ENCODE data around the gene MB.
"Not testable (repeated sequence)": the region's sequence is repeated elsewhere in the genome, so short reads cannot be mapped to it uniquely, and the experiment has no call there.

Gene MB

DNA sequence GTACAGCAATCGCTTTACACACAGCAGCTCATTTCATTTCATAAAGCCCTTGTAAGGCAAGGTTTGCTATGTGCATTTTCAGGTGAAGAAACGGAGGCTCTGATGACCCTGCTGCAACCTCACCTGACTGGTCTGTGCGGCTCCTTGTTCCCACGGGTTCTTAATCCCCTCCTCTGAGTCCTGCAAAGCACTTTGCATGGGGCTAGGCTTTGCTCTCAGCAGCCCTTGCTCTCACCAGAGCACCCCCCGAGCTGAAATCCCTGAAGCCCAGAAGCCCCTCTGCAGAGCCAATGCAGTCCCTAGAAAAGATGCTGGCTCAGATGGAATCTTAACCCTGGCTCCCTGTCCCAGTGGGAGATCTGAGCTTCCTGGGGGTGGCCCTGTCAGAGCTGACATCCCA lies 20.1 kb upstream of the MB start:
- no peak for DNase-seq

GRCh38 chr22:35634943-35635540 lies 17.9 kb upstream of the MB start:
- no peak for DNase-seq

GRCh38 chr22:35634015-35634414 lies 16.9 kb upstream of the MB start:
- DNase-seq: no peak

- DNase-seq: no peak
Observed at GRCh38 chr22:35633520-35633919, 16.4 kb upstream of the MB start.

DNA sequence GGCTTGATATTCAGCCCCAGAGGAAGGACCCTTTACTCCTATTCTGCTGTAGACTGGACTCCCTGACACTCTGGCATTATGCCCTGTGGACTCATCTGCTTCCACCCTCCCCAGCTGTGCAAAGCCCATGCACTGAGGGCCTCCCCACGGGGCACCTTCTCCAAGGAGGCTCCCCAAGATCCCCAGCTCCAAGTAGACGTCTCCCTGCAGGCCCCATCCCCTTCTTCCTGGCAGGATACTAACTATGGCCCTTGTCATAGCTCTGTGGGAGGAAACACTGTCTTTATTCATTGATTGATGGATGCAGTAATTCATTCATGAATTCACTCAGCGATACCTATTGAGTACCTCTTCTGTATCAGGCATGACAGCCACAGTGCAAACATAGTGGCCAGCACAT lies 15.8 kb upstream of the MB start:
- no peak for DNase-seq

DNA sequence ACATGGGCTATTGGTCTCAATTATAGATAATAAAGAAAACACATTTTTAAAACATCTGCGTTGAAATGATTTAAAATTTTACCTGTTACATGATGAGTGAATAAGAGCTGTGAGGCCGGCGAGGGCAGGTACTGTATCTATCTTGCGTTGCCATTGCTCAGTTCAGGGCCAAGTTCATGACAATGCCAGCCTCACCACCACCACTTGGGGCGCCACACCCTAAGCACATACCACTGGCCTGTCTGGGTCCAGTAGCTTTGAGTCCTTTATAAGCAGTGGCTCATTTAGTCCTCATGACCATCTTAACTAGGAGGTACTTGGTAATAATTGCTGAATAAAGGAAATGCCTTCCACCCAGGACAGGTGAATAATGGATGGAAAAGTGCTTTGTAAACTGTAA lies 14.5 kb upstream of the MB start:
- DNase-seq: no peak

GRCh38 chr22:35630891-35631290 lies 13.8 kb upstream of the MB start:
- DNase-seq: no peak

- DNase-seq: no peak
Observed at GRCh38 chr22:35630387-35630793, 13.3 kb upstream of the MB start.

DNA sequence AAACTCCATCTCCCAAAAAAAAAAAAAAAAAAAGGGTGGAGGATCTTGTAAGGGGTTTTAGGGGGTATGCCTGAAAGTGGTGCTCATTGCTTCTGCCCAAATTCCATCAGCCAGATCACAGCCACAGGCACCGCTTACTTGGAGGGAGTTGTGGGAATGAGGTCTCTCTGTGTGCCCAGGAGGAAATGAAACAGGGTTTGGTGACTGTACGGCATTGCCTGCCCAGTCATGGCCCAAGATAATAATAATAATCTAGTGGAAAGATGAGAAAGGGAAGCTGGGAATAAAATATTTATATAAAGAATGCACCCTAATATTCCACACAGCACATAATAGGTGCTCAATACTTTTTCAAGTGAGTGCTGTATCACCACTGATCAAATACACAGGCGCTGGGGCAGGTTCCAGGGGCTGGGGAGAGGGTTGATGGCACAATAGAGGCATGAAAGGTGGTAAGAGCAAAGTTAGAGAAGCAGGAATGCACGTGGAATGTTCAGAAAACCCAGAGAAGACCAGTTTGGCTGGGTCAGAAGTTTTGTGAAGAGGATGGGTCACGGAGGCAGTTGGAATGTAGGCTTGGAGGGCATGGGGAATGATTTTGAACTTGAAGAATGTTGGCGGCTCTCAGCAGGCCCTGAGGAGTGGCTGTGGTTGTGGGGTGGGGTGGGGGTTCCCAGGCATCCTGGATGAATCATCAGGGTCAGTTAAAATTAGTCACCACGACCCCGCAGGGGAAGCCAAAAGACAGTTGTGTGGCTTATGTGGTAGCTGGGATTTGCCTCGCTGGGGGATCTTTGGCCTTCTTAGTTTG lies 12.5 kb upstream of the MB start:
- DNase-seq: no peak

DNA sequence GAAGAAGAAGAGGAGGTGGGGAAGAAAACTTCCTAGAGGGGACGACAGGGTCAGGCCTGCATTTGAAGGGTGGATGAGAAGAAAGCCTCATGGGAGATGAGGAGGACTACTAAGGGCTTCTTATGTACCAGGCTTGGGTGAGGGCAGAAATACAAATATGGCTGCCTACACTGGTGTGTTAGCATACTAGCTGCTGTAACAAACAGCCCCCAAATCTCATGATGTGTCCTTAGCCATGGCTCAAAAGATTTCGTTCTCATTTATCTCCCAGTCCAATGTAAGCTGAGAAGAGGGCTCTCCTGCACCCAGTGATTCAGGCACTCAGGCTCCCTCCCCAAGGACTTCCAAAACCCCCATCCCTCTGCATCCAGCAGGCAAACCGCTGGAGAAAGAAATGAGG lies 11.6 kb upstream of the MB start:
- DNase-seq: no peak

- peak; percentile 9 to 38 (median 28) for DNase-seq
Observed at GRCh38 chr22:35627267-35628041, 10.3 kb upstream of the MB start.

GRCh38 chr22:35625763-35626432 lies 8.8 kb upstream of the MB start:
- no peak for DNase-seq

- DNase-seq: no peak
Observed at GRCh38 chr22:35624547-35624946, 7.4 kb upstream of the MB start.

DNA sequence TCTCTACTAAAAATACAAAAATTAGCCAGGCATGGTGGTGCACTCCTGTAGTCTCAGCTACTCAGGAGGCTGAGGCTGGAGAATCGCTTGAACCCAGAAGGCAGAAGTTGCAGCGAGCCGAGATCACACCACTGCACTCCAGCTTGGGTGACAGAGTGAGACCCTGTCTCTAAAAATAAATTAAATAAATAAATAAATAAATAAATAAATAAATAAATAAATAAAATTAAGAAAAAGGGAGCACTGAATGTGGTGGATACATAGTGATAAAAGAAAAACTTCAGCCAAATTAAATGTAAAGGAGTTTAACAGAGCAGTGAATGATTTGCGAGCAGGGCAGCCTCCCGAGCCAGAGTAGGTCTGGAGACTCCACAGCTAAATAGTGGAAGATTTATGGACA lies 6.8 kb upstream of the MB start:
- not testable (repeated sequence) for DNase-seq

DNA sequence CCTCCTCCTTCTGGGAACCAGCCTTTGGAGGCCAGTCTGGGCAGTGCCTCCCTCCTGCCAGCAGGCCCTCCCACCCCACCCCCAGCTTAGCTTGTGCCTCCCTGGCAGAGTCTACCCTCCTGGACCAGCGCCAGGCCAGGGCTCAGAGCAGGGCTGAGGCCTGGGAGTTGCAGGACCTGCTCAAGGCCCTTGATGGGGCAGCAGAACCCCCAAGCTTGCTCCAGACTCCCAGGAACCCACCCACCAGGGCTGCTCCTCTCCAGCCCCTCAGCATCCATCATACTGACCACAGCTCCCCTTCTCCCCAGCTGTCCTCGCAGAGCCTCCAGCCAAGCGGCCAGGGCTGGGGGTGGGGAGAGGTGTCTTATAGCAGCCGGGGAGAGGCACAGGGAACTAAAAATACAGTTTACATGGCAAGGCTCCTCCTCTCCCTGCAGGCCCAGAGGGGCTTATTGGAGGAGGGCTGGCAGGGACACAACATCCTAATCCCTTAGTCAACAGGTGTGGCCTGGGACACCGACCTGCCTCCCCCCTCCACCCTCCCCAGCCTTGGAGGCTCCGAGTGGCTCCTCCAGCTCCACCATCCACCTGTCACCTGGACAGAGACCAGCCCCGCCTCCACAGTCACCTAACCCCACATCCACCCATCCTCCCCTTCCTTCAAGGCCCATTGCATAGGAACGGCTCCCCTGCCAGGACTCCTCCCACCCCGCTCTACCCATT lies 5.2 kb upstream of the MB start:
- DNase-seq: no peak

GRCh38 chr22:35621451-35621850 lies 4.3 kb upstream of the MB start:
- DNase-seq: no peak

- DNase-seq: no peak
Observed at GRCh38 chr22:35620624-35621251, 3.6 kb upstream of the MB start.

GRCh38 chr22:35619336-35620094 lies 2.4 kb upstream of the MB start:
- no peak for DNase-seq

DNA sequence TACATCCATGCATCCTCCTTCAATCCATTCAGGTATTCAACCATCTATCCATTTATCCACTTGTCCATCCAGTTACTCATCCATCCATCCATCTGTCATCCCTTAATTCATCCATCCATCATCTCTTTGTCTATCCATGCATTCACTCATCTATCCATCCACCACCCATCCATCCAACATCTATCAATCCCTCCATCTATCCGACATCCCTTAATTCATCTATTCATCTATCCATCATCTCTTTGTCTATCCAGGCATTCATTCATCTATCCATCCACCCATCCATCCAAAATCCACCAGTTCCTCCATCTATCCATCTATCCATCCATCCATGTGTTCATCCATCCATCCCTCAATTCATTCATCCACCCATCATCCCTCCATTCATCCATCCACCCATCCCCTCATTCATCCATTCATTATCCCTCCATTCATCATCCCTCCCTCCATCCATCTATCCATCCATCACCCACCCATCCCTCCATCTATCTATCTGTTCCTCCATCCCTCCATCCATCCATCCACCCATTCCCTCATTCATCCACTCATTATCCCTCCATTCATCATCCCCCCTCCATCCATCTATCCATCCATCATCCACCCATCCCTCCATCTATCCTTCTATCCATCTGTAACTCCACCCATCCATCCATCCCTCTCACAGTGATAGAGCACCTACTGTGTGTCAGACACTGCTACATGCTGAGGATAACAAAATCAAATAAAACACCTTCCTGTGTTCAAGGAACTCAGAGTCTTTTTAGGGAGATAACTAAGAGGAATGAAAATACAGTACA lies 1.5 kb upstream of the MB start:
- DNase-seq: no peak

DNA sequence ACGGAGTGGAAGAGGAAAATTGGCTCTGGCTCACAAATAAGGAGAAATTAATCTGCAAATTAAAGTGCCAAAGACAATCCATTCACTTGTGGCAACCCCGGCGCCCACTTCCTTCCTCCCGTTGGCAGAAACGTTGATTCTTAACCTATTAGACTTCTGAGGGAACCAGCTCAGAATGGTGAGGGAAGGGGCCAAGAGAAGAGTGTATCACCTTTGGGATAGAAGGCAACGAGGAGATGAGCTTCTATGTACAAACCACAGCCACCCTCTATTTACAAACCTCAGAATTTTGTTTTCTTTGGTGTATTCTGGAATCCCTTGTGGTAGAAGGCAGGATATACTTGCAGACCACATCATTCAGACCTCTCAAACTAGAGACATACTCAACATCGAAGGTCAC lies 1.1 kb downstream of the MB start:
- DNase-seq: no peak

GRCh38 chr22:35615156-35615555 lies 2.0 kb downstream of the MB start:
- no peak for DNase-seq

Data from activated CD4-positive, CD25-positive, alpha-beta regulatory T cell (primary cell).